AG04450 (cell line): ENCODE data around the gene DEFB121. TPM values are rescaled to one million over a fixed set of nuclear protein-coding genes. Genes with fewer than 3 reads are reported as not detected.
"Not testable (repeated sequence)": the region's sequence is repeated elsewhere in the genome, so short reads cannot be mapped to it uniquely, and the experiment has no call there.

ENCODE experiments used
- CTCF ChIA-PET: fragments of 300-600, 350-600 bp; formaldehyde crosslinking; extraction: SDS; loops from one replicate; lab custom pipeline; 2022; ENCODE audit warnings: antibody characterized with exemption, inconsistent platforms; lab: Charles Lee
- POLR2A ChIA-PET: fragments of 350-600 bp; formaldehyde crosslinking; extraction: SDS; loops from one replicate; lab custom pipeline; 2021; ENCODE audit warnings: antibody characterized with exemption, inconsistent platforms; lab: Yijun Ruan, JAX
- DNase-seq: peaks from one replicate; pipeline ENCODE4 v3.0.0-alpha.2; 2011; ENCODE audit warnings: low read depth, low spot score
- H3K27ac ChIP-seq: one replicate; pipeline ENCODE4 v1.5.1; 2012; ENCODE audit warnings: low read depth, low read length, control low read depth
- H3K27me3 ChIP-seq: one replicate; pipeline ENCODE4 v1.6.0; 2012; ENCODE audit warnings: low read length; ENCODE audit not compliant: control insufficient read depth, insufficient read depth
- H3K4me3 ChIP-seq: 2 replicates; pipeline ENCODE4 v1.5.1; 2011; ENCODE audit warnings: mild to moderate bottlenecking, low read depth, low read length, control low read depth
- H3K9me3 ChIP-seq: 2 replicates; pipeline ENCODE4 v1.5.1; 2012; ENCODE audit warnings: low read length; ENCODE audit not compliant: control insufficient read depth, insufficient read depth
- CTCF ChIP-seq: IDR thresholded peaks from 2 replicates; pipeline ENCODE4 v1.5.1; 2011; ENCODE audit warnings: low read depth, low read length, control low read depth, inconsistent platforms
- polyA plus RNA-seq: library from polyadenylated mRNA; depleted of rRNA; stranded (reverse); fragments of >200 nt; gene quantifications from 2 replicates; pipeline ENCODE4 v1.2.3, GENCODE V29; 2011

The DEFB121 gene
- polyA plus RNA-seq, 1 experiment: not detected

GRCh38 chr20:31446084-31446819 lies 40.2 kb upstream of the DEFB121 start:
- CTCF ChIA-PET: no interaction called here

DNA sequence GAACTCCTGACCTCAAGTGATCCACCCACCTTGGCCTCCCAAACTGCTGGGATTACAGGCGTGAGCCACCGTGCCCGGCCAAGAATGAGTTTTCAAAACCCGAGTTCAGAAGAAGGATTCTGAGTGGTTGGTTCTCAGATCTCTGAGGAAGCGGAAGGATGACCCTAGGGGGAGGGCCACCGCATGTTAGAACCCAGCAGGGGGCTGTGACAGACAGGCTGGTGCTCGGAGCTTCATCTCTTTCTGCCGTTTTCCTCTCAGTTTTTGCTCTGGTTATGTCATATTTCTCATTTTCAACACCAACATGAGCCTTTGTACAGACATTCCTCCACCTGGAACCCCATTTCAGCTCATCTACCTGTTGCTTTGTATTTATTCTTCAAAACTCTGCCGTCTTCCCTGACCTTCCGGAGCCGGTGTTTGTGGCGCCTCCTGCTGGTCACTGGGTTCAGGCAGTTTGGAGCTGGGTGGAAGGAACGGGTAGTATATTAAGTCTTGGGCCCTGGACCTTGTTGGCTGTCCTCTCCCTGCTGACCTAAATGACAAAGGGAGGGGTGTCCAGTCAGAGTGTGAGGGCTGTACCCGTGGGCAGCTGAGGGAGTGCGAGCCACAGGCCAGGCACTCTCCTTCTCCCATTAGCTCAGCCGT lies 34.1 kb upstream of the DEFB121 start, which contains the start of gene DEFB123:
DEFB123 (plus strand) TSS at position 621 of the 648 bp plus-strand sequence. CDS start 67 bp downstream, outside the sequence.
- Histone ChIP-seq H3K9me3 (no peaks in the 10 kb centered on the region), H3K4me3 (no peak within 1 kb of the TSS), H3K27ac (no peak within 1 kb of the TSS), H3K27me3 (no peaks in the 10 kb centered on the region)
- ChIA-PET CTCF (interaction anchor here (1.0 kb wide), 2 partner anchors 20 to 62 kb away, joined by 4 read pairs; no protein-coding TSS in a partner anchor), POLR2A (no interaction called here)
- DNase-seq: no peak
- peak; percentile 7; the same call in 1 of the 2 replicates for TF ChIP-seq CTCF

More at GRCh38 chr20:31446084-31446819, 40.2 kb upstream of the DEFB121 start:
- no peaks in the 10 kb centered on the region for H3K9me3 ChIP-seq
- TF ChIP-seq CTCF: no peak
- no peak overlapping the region for H3K4me3 ChIP-seq
- H3K27me3 ChIP-seq: no peaks in the 10 kb centered on the region
- DNase-seq: no peak
- H3K27ac ChIP-seq: no peak overlapping the region
- POLR2A ChIA-PET: no interaction called here

GRCh38 chr20:31430568-31431115 lies 24.6 kb upstream of the DEFB121 start:
- H3K9me3 ChIP-seq: no peaks in the 10 kb centered on the region
- no peak for DNase-seq
- no peaks in the 10 kb centered on the region for H3K27me3 ChIP-seq
- ChIA-PET POLR2A (no interaction called here), CTCF (interaction anchor here (0.8 kb wide), 1 partner anchor 30 kb away, joined by 3 read pairs; no protein-coding TSS in a partner anchor)
- H3K4me3 ChIP-seq: no peak overlapping the region
- no peak for TF ChIP-seq CTCF
- no peak overlapping the region for H3K27ac ChIP-seq

GRCh38 chr20:31427576-31427975 lies 21.6 kb upstream of the DEFB121 start:
- H3K4me3 ChIP-seq, H3K27me3 ChIP-seq, H3K9me3 ChIP-seq, CTCF ChIA-PET, DNase-seq, H3K27ac ChIP-seq, POLR2A ChIA-PET: not testable (repeated sequence)

- CTCF ChIA-PET, H3K4me3 ChIP-seq, POLR2A ChIA-PET: not testable (repeated sequence)
These were observed 21.0 kb upstream of the DEFB121 start for GRCh38 chr20:31426891-31427551.

More at GRCh38 chr20:31426891-31427551, 21.0 kb upstream of the DEFB121 start:
- H3K27me3 ChIP-seq, H3K9me3 ChIP-seq, DNase-seq, H3K27ac ChIP-seq: not testable (repeated sequence)
